H1 (cell line): ENCODE results near the gene GJC2. TPM values are rescaled to one million over a fixed set of nuclear protein-coding genes. Genes with fewer than 3 reads are reported as not detected.

ENCODE experiments used
- BACH1 ChIP-seq: IDR thresholded peaks from 2 replicates; pipeline ENCODE4 v1.6.1; 2012; ENCODE audit warnings: low read length, improper control_type of control experiment
- BRCA1 ChIP-seq: IDR thresholded peaks from 2 replicates; pipeline ENCODE4 v1.6.1; 2012; ENCODE audit warnings: low read depth, low read length, improper control_type of control experiment
- CBX8 ChIP-seq: fragments of 300-800, 300-1000 bp; sonication (generic); IDR thresholded peaks from 2 replicates; pipeline ENCODE4 v1.7.1; 2016; ENCODE audit warnings: low read depth, low read length, borderline replicate concordance
- CEBPB ChIP-seq: IDR thresholded peaks from 2 replicates; pipeline ENCODE4 v1.6.1; 2012; ENCODE audit warnings: low read depth, low read length
- CHD1 ChIP-seq: IDR thresholded peaks from 2 replicates; pipeline ENCODE4 v1.6.1; 2012; ENCODE audit warnings: low read depth, low read length, improper control_type of control experiment
- CREB1 ChIP-seq: IDR thresholded peaks from 2 replicates; pipeline ENCODE4 v1.6.1; 2012; ENCODE audit warnings: inconsistent platforms
- GABPA ChIP-seq: IDR thresholded peaks from 2 replicates; pipeline ENCODE4 v1.6.1; 2011; ENCODE audit warnings: mild to moderate bottlenecking, low read length, moderate library complexity, borderline replicate concordance; ENCODE audit not compliant: insufficient read depth
- JUN ChIP-seq: IDR thresholded peaks from 2 replicates; pipeline ENCODE4 v1.6.1; 2011; ENCODE audit warnings: low read depth, mild to moderate bottlenecking, improper control_type of control experiment, low read length
- JUND ChIP-seq: IDR thresholded peaks from 2 replicates; pipeline ENCODE4 v1.6.1; 2011; ENCODE audit warnings: mild to moderate bottlenecking, improper control_type of control experiment, low read length
- PHF8 ChIP-seq: fragments of 200-600 bp; sonication (generic); conservative IDR thresholded peaks from 2 replicates; pipeline ENCODE4 v1.7.1; 2012; ENCODE audit warnings: low read depth, mild to moderate bottlenecking, inconsistent platforms, low read length, moderate library complexity
- POLR2A ChIP-seq, 2 experiments: IDR thresholded peaks; 1 replicate in 1 of 2; 2 replicates in 1 of 2; pipeline ENCODE4 v1.6.1; 2011; ENCODE audit warnings: low read depth in 2 of 2, low read length in 2 of 2, mild to moderate bottlenecking in 2 of 2; ENCODE audit errors: control extremely low read depth in 1 of 2
- POLR2AphosphoS5 ChIP-seq: IDR thresholded peaks from 2 replicates; pipeline ENCODE4 v1.6.1; 2011; ENCODE audit warnings: low read depth, low read length
- RAD21 ChIP-seq, 2 experiments: IDR thresholded peaks in 1 of 2; conservative IDR thresholded peaks in 1 of 2; 2 replicates each; pipeline ENCODE4 v1.6.1; 2011; ENCODE audit warnings: low read depth in 2 of 2, low read length in 2 of 2, improper control_type of control experiment in 1 of 2, inconsistent platforms in 1 of 2, mild to moderate bottlenecking in 1 of 2, moderate library complexity in 1 of 2
- RXRA ChIP-seq: IDR thresholded peaks from 2 replicates; pipeline ENCODE4 v1.6.1; 2011; ENCODE audit warnings: low read depth, mild to moderate bottlenecking, low read length, moderate library complexity; ENCODE audit not compliant: insufficient read depth
- SIN3A ChIP-seq, 2 experiments: IDR thresholded peaks in 1 of 2; conservative IDR thresholded peaks in 1 of 2; 2 replicates each; pipeline ENCODE4 v1.6.1; 2011 to 2012; ENCODE audit warnings: low read length in 2 of 2, improper control_type of control experiment in 1 of 2, low read depth in 1 of 2, mild to moderate bottlenecking in 1 of 2
- SP4 ChIP-seq: IDR thresholded peaks from 2 replicates; pipeline ENCODE4 v1.6.1; 2012; ENCODE audit warnings: low read length, inconsistent platforms
- TAF1 ChIP-seq: IDR thresholded peaks from 2 replicates; pipeline ENCODE4 v1.6.1; 2011; ENCODE audit warnings: mild to moderate bottlenecking, low read depth, low read length
- TAF7 ChIP-seq: optimal IDR thresholded peaks from 2 replicates; pipeline ENCODE3; 2011; ENCODE audit warnings: low read depth, mild to moderate bottlenecking, inconsistent platforms, low read length, moderate library complexity, borderline replicate concordance
- TEAD4 ChIP-seq: IDR thresholded peaks from 2 replicates; pipeline ENCODE4 v1.6.1; 2012; ENCODE audit warnings: low read depth, low read length, inconsistent platforms, mixed read lengths
- polyA plus RNA-seq, 7 experiments: library from polyadenylated mRNA; depleted of rRNA in 3 of 7; stranded (reverse) in 5 of 7; unstranded in 2 of 7; fragments of >200 nt in 5 of 7; fragments of 200-250 nt in 2 of 7; gene quantifications; 1 replicate in 5 of 7; 2 replicates in 1 of 7; 4 replicates in 1 of 7; pipeline versions ENCODE4 v1.2.1 to v1.2.3, GENCODE V29; 2011 to 2013; ENCODE audit warnings: missing spikeins in 2 of 7, mixed read lengths in 2 of 7
- total RNA-seq: library from RNA; stranded (reverse); fragmentation: NEBNext Ultra II Directional; extraction: Animal tissue kit (Norgen Biotek cat#: 25700); gene quantifications from 2 replicates; pipeline ENCODE4 v1.2.1, GENCODE V29; 2021
- TF ChIP-seq, protein P1 (sequence below): IDR thresholded peaks from 2 replicates; pipeline ENCODE4 v1.6.1; 2012; ENCODE audit warnings: inconsistent platforms
- TF ChIP-seq, protein P2 (sequence below): IDR thresholded peaks from 2 replicates; pipeline ENCODE4 v1.6.1; 2011; ENCODE audit warnings: low read length, improper control_type of control experiment
- TF ChIP-seq, protein P3 (sequence below): IDR thresholded peaks from 2 replicates; pipeline ENCODE4 v1.6.1; 2011; ENCODE audit warnings: low read depth, mild to moderate bottlenecking, low read length; ENCODE audit not compliant: insufficient read depth

GJC2 gene
- total and polyA plus RNA-seq, 2 of the 8 experiments (the other 6 are each of a cell fraction or from before 2014, with no cell fraction given) = 0.17 to 0.54 TPM

DNA sequence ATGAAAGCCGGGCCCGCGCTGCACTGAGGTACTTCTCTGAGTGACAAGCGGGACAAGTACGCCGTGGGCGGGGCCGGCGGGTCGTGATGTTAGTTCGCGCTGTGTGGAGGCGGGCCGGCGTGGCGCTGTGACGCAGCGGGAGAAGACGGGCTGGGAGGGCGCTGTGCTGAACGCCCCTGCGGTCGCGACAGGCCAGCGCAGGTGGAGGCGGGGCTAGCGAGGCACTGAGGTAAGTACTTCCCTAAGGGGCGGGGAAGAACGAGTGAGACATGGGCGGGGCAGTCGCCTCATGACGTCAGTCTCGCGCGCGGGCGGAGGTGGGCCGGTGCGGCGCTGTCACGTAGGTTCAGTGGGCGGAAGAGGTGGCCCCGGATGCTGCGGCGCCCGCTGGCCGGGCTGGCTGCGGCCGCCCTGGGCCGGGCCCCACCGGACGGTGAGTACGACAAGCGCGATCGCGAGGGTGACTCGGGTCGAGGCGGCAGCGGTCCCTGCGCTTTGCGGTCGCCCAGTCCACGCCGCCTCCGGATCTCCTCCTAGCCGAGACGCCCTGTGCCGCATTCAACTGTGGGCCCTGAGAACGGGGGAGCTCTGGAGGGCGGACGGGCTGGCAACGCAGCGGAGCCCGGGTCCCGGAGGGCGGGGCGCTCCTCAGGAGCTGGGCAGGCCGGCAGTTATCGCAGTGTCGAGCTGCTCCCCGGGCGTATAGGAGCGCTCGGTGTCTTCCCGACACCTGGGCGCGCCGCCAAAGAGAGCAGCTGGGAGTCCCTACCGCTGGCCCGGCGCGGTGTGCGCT lies 9.6 kb upstream of the GJC2 start, which contains the start of gene GUK1 (continued):
- TF ChIP-seq, protein P1, sequence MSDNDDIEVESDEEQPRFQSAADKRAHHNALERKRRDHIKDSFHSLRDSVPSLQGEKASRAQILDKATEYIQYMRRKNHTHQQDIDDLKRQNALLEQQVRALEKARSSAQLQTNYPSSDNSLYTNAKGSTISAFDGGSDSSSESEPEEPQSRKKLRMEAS = peak; percentile 73
- TF ChIP-seq JUN = peak; percentile 21; the same call in 1 of the 2 replicates
- peak; percentile 87 for TF ChIP-seq SP4
- 0 out of 2 replicates have a peak, but pooled peaks have one; percentile 20 for TF ChIP-seq RXRA
- no peak for TF ChIP-seq JUND
- no peak for TF ChIP-seq CHD1
- no peak for TF ChIP-seq CEBPB
- TF ChIP-seq BACH1 = peak; percentile 91
- TF ChIP-seq SIN3A (conservative IDR thresholded peaks at IDR 0.05 in 1 of 2, IDR thresholded peaks at IDR 0.05 in 1 of 2; ENCODE audit: low read depth in 1 of 2, low read length in 2 of 2) = peak in 1 of 2 experiments; percentile 83; a peak in 1 of 4 replicates
- no peak for TF ChIP-seq CBX8
- TF ChIP-seq, protein P2, sequence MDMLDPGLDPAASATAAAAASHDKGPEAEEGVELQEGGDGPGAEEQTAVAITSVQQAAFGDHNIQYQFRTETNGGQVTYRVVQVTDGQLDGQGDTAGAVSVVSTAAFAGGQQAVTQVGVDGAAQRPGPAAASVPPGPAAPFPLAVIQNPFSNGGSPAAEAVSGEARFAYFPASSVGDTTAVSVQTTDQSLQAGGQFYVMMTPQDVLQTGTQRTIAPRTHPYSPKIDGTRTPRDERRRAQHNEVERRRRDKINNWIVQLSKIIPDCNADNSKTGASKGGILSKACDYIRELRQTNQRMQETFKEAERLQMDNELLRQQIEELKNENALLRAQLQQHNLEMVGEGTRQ = no peak
- TF ChIP-seq POLR2A (IDR thresholded peaks at IDR 0.05; ENCODE audit: control extremely low read depth in 1 of 2, low read depth in 2 of 2, low read length in 2 of 2) = peak in 1 of 2 experiments; percentile 90; a peak in 2 of 3 replicates
- TF ChIP-seq BRCA1 = no peak
- TF ChIP-seq RAD21 (IDR thresholded peaks at IDR 0.05 in 1 of 2, conservative IDR thresholded peaks at IDR 0.05 in 1 of 2; ENCODE audit: low read depth in 2 of 2, low read length in 2 of 2) = no peak
- TF ChIP-seq PHF8 = peak; percentile 97
- no peak for TF ChIP-seq TEAD4
- TF ChIP-seq CREB1 = peak; percentile 93
- TF ChIP-seq TAF1 = peak; percentile 88
- TF ChIP-seq POLR2AphosphoS5 = peak; percentile 73
- peak; percentile 72 for TF ChIP-seq TAF7
- TF ChIP-seq, protein P3, sequence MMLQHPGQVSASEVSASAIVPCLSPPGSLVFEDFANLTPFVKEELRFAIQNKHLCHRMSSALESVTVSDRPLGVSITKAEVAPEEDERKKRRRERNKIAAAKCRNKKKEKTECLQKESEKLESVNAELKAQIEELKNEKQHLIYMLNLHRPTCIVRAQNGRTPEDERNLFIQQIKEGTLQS = peak; percentile 43; the same call in 1 of the 2 replicates
- no peak for TF ChIP-seq GABPA
